Measurements from ENCODE around the gene PDE8A. TPM values are rescaled to one million over a fixed set of nuclear protein-coding genes. Genes with fewer than 3 reads are reported as not detected.

Gene PDE8A
- total and polyA plus RNA-seq, 10 of the 15 experiments (the other 5 are each of a cell fraction or from before 2014, with no cell fraction given): 6.7 to 69.2 (median 27.2) TPM

- in situ Hi-C loops (cut with MboI) (no loop called here), intact Hi-C loops (cut with micrococcal nuclease; ENCODE audit: unreplicated experiment) (no loop called here)
- no TSS peak for BruUV-seq (replicated peaks)
- Histone ChIP-seq H3K27ac (ENCODE audit: control insufficient read depth, insufficient read depth) (no peak overlapping the region), H2AFZ (ENCODE audit: control insufficient read depth, low read depth, low read length) (no peak overlapping the region), H3K4me3 (no peak overlapping the region), H3K4me1 (ENCODE audit: control insufficient read depth, insufficient read depth, low read length) (peaks cover 10% of the 10 kb centered on the region), H3K27me3 (replicated peaks in 1 of 2; ENCODE audit: control insufficient read depth in 2 of 2, insufficient read depth in 2 of 2, low read length in 1 of 2) (no peaks in the 10 kb centered on the region), H3K36me3 (ENCODE audit: control insufficient read depth in 2 of 2, insufficient read depth in 2 of 2, low read length in 1 of 2) (no peaks in the 10 kb centered on the region), H3K79me2 (ENCODE audit: control insufficient read depth, insufficient read depth, low read length) (peaks cover 16% of the 10 kb centered on the region), H3K9ac (ENCODE audit: control insufficient read depth, insufficient read depth, low read length) (no peak overlapping the region), H4K20me1 (ENCODE audit: control insufficient read depth, insufficient read depth) (no peaks in the 10 kb centered on the region), H3K4me2 (ENCODE audit: control insufficient read depth, insufficient read depth) (no peak overlapping the region), H3K9me3 (replicated peaks; ENCODE audit: control insufficient read depth, insufficient read depth, low read length) (no peaks in the 10 kb centered on the region)
- TF ChIP-seq HDAC6 (IDR thresholded peaks at IDR 0.05; ENCODE audit: unreplicated experiment): no peak
- TF ChIP-seq, protein P1, sequence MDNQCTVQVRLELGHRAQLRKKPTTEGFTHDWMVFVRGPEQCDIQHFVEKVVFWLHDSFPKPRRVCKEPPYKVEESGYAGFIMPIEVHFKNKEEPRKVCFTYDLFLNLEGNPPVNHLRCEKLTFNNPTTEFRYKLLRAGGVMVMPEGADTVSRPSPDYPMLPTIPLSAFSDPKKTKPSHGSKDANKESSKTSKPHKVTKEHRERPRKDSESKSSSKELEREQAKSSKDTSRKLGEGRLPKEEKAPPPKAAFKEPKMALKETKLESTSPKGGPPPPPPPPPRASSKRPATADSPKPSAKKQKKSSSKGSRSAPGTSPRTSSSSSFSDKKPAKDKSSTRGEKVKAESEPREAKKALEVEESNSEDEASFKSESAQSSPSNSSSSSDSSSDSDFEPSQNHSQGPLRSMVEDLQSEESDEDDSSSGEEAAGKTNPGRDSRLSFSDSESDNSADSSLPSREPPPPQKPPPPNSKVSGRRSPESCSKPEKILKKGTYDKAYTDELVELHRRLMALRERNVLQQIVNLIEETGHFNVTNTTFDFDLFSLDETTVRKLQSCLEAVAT (IDR thresholded peaks at IDR 0.05): no peak
- TF ChIP-seq SMARCA5 (IDR thresholded peaks at IDR 0.05): no peak
- TF ChIP-seq, protein P2, sequence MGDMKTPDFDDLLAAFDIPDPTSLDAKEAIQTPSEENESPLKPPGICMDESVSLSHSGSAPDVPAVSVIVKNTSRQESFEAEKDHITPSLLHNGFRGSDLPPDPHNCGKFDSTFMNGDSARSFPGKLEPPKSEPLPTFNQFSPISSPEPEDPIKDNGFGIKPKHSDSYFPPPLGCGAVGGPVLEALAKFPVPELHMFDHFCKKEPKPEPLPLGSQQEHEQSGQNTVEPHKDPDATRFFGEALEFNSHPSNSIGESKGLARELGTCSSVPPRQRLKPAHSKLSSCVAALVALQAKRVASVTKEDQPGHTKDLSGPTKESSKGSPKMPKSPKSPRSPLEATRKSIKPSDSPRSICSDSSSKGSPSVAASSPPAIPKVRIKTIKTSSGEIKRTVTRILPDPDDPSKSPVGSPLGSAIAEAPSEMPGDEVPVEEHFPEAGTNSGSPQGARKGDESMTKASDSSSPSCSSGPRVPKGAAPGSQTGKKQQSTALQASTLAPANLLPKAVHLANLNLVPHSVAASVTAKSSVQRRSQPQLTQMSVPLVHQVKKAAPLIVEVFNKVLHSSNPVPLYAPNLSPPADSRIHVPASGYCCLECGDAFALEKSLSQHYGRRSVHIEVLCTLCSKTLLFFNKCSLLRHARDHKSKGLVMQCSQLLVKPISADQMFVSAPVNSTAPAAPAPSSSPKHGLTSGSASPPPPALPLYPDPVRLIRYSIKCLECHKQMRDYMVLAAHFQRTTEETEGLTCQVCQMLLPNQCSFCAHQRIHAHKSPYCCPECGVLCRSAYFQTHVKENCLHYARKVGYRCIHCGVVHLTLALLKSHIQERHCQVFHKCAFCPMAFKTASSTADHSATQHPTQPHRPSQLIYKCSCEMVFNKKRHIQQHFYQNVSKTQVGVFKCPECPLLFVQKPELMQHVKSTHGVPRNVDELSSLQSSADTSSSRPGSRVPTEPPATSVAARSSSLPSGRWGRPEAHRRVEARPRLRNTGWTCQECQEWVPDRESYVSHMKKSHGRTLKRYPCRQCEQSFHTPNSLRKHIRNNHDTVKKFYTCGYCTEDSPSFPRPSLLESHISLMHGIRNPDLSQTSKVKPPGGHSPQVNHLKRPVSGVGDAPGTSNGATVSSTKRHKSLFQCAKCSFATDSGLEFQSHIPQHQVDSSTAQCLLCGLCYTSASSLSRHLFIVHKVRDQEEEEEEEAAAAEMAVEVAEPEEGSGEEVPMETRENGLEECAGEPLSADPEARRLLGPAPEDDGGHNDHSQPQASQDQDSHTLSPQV (IDR thresholded peaks at IDR 0.05): no peak
- no peak for TF ChIP-seq NFXL1 (IDR thresholded peaks at IDR 0.05; ENCODE audit: borderline replicate concordance)
- TF ChIP-seq, protein P3, sequence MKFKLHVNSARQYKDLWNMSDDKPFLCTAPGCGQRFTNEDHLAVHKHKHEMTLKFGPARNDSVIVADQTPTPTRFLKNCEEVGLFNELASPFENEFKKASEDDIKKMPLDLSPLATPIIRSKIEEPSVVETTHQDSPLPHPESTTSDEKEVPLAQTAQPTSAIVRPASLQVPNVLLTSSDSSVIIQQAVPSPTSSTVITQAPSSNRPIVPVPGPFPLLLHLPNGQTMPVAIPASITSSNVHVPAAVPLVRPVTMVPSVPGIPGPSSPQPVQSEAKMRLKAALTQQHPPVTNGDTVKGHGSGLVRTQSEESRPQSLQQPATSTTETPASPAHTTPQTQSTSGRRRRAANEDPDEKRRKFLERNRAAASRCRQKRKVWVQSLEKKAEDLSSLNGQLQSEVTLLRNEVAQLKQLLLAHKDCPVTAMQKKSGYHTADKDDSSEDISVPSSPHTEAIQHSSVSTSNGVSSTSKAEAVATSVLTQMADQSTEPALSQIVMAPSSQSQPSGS (IDR thresholded peaks at IDR 0.05; ENCODE audit: low read length): no peak
- no peak for TF ChIP-seq GABPA (IDR thresholded peaks at IDR 0.05; ENCODE audit: low read depth)
- TF ChIP-seq ZNF384 (IDR thresholded peaks at IDR 0.05; ENCODE audit: borderline replicate concordance, low read depth, low read length): no peak
- TF ChIP-seq IRF4 (IDR thresholded peaks at IDR 0.05; ENCODE audit: low read depth, low read length): no peak
- TF ChIP-seq, protein P4, sequence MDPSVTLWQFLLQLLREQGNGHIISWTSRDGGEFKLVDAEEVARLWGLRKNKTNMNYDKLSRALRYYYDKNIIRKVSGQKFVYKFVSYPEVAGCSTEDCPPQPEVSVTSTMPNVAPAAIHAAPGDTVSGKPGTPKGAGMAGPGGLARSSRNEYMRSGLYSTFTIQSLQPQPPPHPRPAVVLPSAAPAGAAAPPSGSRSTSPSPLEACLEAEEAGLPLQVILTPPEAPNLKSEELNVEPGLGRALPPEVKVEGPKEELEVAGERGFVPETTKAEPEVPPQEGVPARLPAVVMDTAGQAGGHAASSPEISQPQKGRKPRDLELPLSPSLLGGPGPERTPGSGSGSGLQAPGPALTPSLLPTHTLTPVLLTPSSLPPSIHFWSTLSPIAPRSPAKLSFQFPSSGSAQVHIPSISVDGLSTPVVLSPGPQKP (IDR thresholded peaks at IDR 0.05; ENCODE audit: low read depth, low read length): no peak
- no peak for TF ChIP-seq NFYA (IDR thresholded peaks at IDR 0.05; ENCODE audit: borderline replicate concordance, low read depth, low read length)
- no peak for TF ChIP-seq BMI1 (IDR thresholded peaks at IDR 0.05; ENCODE audit: borderline replicate concordance)
- TF ChIP-seq ZZZ3 (IDR thresholded peaks at IDR 0.05; ENCODE audit: control insufficient read depth, insufficient read length, low read depth): no peak
- TF ChIP-seq ATF3 (IDR thresholded peaks at IDR 0.05; ENCODE audit: borderline replicate concordance, extremely low read depth, low read depth, low read length): no peak
- TF ChIP-seq SMC3 (IDR thresholded peaks at IDR 0.05; ENCODE audit: borderline replicate concordance, low read length): no peak
- TF ChIP-seq RAD51 (IDR thresholded peaks at IDR 0.05): no peak
- no peak for FAIRE-seq
- ChIA-PET RAD21 (ENCODE audit: unreplicated experiment) (interaction anchor here (0.9 to 1.9 kb wide), 4 partner anchors 10 to 55 kb away, joined by 3 to 10 read pairs (median 4); partner anchors contain the start of gene PDE8A), POLR2A (interaction anchor here (0.9 to 1.7 kb wide), 2 partner anchors 48 to 55 kb away, joined by 4 read pairs; no protein-coding TSS in a partner anchor), CTCF (interaction anchor here (0.9 to 4.0 kb wide), 5 partner anchors 8 to 49 kb away, joined by 3 to 20 read pairs (median 3); no protein-coding TSS in a partner anchor), SMC1A (ENCODE audit: uncharacterized antibody, unreplicated experiment) (interaction anchor here (0.6 to 2.7 kb wide), 10 partner anchors 10 to 400 kb away, joined by 4 to 21 read pairs (median 6); no protein-coding TSS in a partner anchor)
- ATAC-seq: peak; percentile 25; the same call in 2 of the 3 replicates
- DNase-seq (ENCODE audit: low read depth, low spot score): no peak
These were observed 54.3 kb downstream of the PDE8A start for GRCh38 chr15:85035980-85036379.
